PFSK-1 (cell line): ENCODE data around the gene GTF2A1.

Source experiments
- FOXP2 ChIP-seq: optimal IDR thresholded peaks from 2 replicates; pipeline ENCODE3; 2011; ENCODE audit warnings: borderline replicate concordance, control low read depth, inconsistent platforms; ENCODE audit not compliant: insufficient read depth; ENCODE audit errors: extremely low read length, extremely low read depth
- POLR2AphosphoS5 ChIP-seq: IDR thresholded peaks from 2 replicates; pipeline ENCODE4 v1.6.1; 2012; ENCODE audit warnings: low read depth, mild to moderate bottlenecking, control low read depth, low read length, moderate library complexity
- REST ChIP-seq, 2 experiments: IDR thresholded peaks; 2 replicates each; pipeline versions ENCODE4 v1.6.1 to v1.8.0; 2011 to 2012; ENCODE audit warnings: low read depth in 2 of 2, low read length in 2 of 2, control low read depth in 1 of 2, inconsistent platforms in 1 of 2, mild to moderate bottlenecking in 1 of 2, moderate library complexity in 1 of 2; ENCODE audit not compliant: insufficient read depth in 1 of 2
- SIN3A ChIP-seq: IDR thresholded peaks from 2 replicates; pipeline ENCODE4 v1.6.1; 2012; ENCODE audit warnings: mild to moderate bottlenecking, low read length, moderate library complexity, borderline replicate concordance; ENCODE audit not compliant: insufficient read depth
- TAF1 ChIP-seq: IDR thresholded peaks from 2 replicates; pipeline ENCODE4 v1.6.1; 2012; ENCODE audit warnings: low read length, control low read depth, borderline replicate concordance; ENCODE audit not compliant: insufficient read depth

The GTF2A1 gene

GRCh38 chr14:81193924-81194633 is 26.7 kb downstream of the GTF2A1 start:
- TF ChIP-seq POLR2AphosphoS5: no peak
- TF ChIP-seq FOXP2: no peak
- no peak for TF ChIP-seq REST (IDR thresholded peaks at IDR 0.05; ENCODE audit: insufficient read depth in 1 of 2, low read depth in 2 of 2, low read length in 2 of 2)
- TF ChIP-seq SIN3A: no peak
- no peak for TF ChIP-seq TAF1

- no peak for TF ChIP-seq SIN3A
- TF ChIP-seq TAF1: no peak
- TF ChIP-seq REST (IDR thresholded peaks at IDR 0.05; ENCODE audit: insufficient read depth in 1 of 2, low read depth in 2 of 2, low read length in 2 of 2): no peak
- TF ChIP-seq FOXP2: no peak
- TF ChIP-seq POLR2AphosphoS5: no peak
Measured at GRCh38 chr14:81192594-81192993, 28.2 kb downstream of the GTF2A1 start.

- no peak for TF ChIP-seq REST (IDR thresholded peaks at IDR 0.05; ENCODE audit: insufficient read depth in 1 of 2, low read depth in 2 of 2, low read length in 2 of 2)
- TF ChIP-seq POLR2AphosphoS5: no peak
Measured at GRCh38 chr14:81187832-81188522, 32.8 kb downstream of the GTF2A1 start.

- no peak for TF ChIP-seq REST (IDR thresholded peaks at IDR 0.05; ENCODE audit: insufficient read depth in 1 of 2, low read depth in 2 of 2, low read length in 2 of 2)
- TF ChIP-seq POLR2AphosphoS5: no peak
- no peak for TF ChIP-seq FOXP2
- TF ChIP-seq SIN3A: no peak
- no peak for TF ChIP-seq TAF1
Measured at GRCh38 chr14:81179631-81180030, 41.1 kb downstream of the GTF2A1 start.

- TF ChIP-seq SIN3A (no peak), REST (IDR thresholded peaks at IDR 0.05; ENCODE audit: insufficient read depth in 1 of 2, low read depth in 2 of 2, low read length in 2 of 2) (no peak), TAF1 (no peak)
Measured at GRCh38 chr14:81178063-81178462, 42.7 kb downstream of the GTF2A1 start.
